Calu3 (cell line): ENCODE results near the gene PLA2R1. TPM values are rescaled to one million over a fixed set of nuclear protein-coding genes. Genes with fewer than 3 reads are reported as not detected.

Source experiments
- BruUV-seq: library from RNA; stranded (reverse); fragments of 400-500 nt; replicated peaks from 2 replicates; lab custom pipeline; 2021; lab: Mats Ljungman, UMichigan
- CTCF ChIA-PET: fragments of 300-600 bp; sonication (Branson Sonifier 250); formaldehyde crosslinking; loops from one replicate; lab custom pipeline; 2022; ENCODE audit warnings: antibody characterized with exemption; lab: Charles Lee
- DNase-seq: peaks from one replicate; pipeline ENCODE4 v3.0.0; 2022
- H3K27ac Mint-ChIP-seq: one replicate; pipeline ENCODE4 v1.8.0; 2022; ENCODE audit warnings: mixed read lengths; ENCODE audit not compliant: unreplicated experiment
- H3K27me3 Mint-ChIP-seq: one replicate; pipeline ENCODE4 v1.8.0; 2022; ENCODE audit warnings: mixed read lengths; ENCODE audit not compliant: unreplicated experiment
- H3K36me3 Mint-ChIP-seq: one replicate; pipeline ENCODE4 v1.8.0; 2022; ENCODE audit warnings: mild to moderate bottlenecking, moderate library complexity, mixed read lengths; ENCODE audit not compliant: insufficient read depth, unreplicated experiment
- H3K4me1 Mint-ChIP-seq: one replicate; pipeline ENCODE4 v1.8.0; 2022; ENCODE audit warnings: mild to moderate bottlenecking, low read depth, mixed read lengths; ENCODE audit not compliant: unreplicated experiment
- H3K4me3 Mint-ChIP-seq: one replicate; pipeline ENCODE4 v1.8.0; 2022; ENCODE audit warnings: mild to moderate bottlenecking, low read depth, moderate library complexity, mixed read lengths; ENCODE audit not compliant: unreplicated experiment
- H3K9me3 Mint-ChIP-seq: one replicate; pipeline ENCODE4 v1.8.0; 2022; ENCODE audit warnings: low read depth, mixed read lengths; ENCODE audit not compliant: unreplicated experiment
- intact Hi-C: fragments of 100-400 bp; cut with micrococcal nuclease; formaldehyde crosslinking; loops from one replicate; pipeline ENCODE4 v1.10.0; 2022; ENCODE audit not compliant: unreplicated experiment
- total RNA-seq: library from RNA; stranded (reverse); gene quantifications from 2 replicates; pipeline ENCODE4 v1.2.3, GENCODE V29; 2022
- TF ChIP-seq, protein P1 (sequence below): fragments of 200-600 bp; IDR thresholded peaks from one replicate; pipeline ENCODE4 v1.8.0; 2022; ENCODE audit warnings: antibody characterized with exemption; ENCODE audit not compliant: unreplicated experiment

Gene PLA2R1
- total RNA-seq, 1 experiment from 2014 or later, result 5.8 TPM

DNA sequence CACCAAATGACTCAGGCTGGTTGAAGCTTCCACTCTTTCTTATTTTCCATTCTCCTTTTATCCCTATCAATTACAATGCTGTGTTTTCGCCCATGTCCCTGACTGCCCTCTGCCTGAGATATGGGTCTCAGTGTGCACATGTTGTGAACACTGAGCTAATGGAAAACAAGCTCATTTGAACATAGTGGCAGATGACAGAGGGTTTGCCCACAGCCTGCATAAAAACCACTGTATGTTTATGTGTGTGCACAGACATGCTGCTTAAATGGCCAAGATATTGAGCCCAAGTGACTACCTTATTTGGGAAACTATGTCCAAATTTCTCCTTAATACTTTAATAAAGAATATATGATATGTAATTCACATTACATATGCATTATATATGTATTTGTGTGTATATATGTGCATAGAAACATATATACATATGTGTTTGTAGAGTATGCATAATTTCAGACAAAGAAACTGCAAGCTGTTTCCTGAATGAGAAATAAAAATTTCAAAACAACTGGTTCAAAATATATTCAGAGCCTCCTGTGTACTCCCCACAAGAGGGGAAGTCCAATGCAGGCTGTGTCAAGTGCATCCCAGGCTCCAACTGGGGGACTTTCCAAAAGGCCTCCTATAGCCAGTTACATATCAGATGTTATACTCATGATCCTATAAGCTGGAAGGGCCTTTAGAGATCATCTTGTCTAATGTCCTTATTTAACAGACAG, 171.7 kb downstream of the PLA2R1 start:
- Mint-ChIP-seq H3K9me3 (no peaks in the 10 kb centered on the region), H3K27ac (no peak overlapping the region), H3K36me3 (peaks cover 16% of the 10 kb centered on the region), H3K27me3 (no peaks in the 10 kb centered on the region), H3K4me1 (peaks cover 49% of the 10 kb centered on the region), H3K4me3 (no peak overlapping the region)
- BruUV-seq, result no TSS peak
- intact Hi-C loops, result loop anchor here (5.0 kb wide), 1 partner anchor 47 kb away; no protein-coding TSS in a partner anchor
- no peak for DNase-seq
- CTCF ChIA-PET, result no interaction called here
- TF ChIP-seq, protein P1, sequence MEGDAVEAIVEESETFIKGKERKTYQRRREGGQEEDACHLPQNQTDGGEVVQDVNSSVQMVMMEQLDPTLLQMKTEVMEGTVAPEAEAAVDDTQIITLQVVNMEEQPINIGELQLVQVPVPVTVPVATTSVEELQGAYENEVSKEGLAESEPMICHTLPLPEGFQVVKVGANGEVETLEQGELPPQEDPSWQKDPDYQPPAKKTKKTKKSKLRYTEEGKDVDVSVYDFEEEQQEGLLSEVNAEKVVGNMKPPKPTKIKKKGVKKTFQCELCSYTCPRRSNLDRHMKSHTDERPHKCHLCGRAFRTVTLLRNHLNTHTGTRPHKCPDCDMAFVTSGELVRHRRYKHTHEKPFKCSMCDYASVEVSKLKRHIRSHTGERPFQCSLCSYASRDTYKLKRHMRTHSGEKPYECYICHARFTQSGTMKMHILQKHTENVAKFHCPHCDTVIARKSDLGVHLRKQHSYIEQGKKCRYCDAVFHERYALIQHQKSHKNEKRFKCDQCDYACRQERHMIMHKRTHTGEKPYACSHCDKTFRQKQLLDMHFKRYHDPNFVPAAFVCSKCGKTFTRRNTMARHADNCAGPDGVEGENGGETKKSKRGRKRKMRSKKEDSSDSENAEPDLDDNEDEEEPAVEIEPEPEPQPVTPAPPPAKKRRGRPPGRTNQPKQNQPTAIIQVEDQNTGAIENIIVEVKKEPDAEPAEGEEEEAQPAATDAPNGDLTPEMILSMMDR, result no peak

DNA sequence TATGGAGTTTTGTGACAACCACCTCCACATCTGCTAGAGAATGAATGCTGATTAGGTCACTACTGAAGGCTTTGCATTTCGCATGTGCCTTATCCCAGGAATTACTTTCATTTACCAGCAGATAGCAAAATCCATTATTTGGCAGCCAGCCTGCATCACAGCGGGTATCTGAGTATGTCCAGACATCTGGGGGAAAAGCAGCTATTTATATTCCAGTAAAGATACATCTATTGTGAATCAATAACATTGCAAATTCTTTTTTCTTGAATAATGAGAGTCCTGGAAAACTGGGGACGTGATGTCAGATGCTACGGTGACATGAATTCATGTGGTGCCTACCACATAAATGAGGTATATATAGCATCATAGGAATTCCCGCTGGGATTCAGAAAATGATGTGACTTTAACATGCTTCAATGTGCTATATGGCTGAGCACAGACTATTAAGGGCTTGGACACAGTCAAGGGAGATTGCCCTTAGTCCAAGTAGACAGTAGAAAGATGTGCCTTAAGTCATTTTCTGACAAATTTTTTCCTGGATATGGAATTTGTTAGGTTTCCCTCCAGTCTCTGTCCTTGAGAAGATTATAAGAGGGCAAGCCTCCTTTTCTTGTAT, 180.2 kb downstream of the PLA2R1 start:
- TF ChIP-seq, protein P1, result no peak
- H3K4me3 Mint-ChIP-seq, result no peak overlapping the region
- H3K27me3 Mint-ChIP-seq, result no peaks in the 10 kb centered on the region
- H3K9me3 Mint-ChIP-seq, result no peaks in the 10 kb centered on the region
- peaks cover 10% of the 10 kb centered on the region for H3K36me3 Mint-ChIP-seq
- no peaks in the 10 kb centered on the region for H3K4me1 Mint-ChIP-seq
- intact Hi-C loops, result no loop called here
- CTCF ChIA-PET, result no interaction called here
- DNase-seq, result no peak
- BruUV-seq, result no TSS peak
- no peak overlapping the region for H3K27ac Mint-ChIP-seq

Other genes with a start within 250 kb of the PLA2R1 start
- 54.7 and 65.6 TPM in 2 replicates for gene LY75, start 157.9 kb downstream of the PLA2R1 start, total RNA-seq
- gene ITGB6, start 137.7 kb upstream of the PLA2R1 start, total RNA-seq, result 50.0 and 84.8 TPM in 2 replicates